22Rv1 (cell line): Measurements from ENCODE around the gene TMPRSS6.

Experiments used
- CTCF ChIP-seq: fragments of 450-650 bp; IDR thresholded peaks from 2 replicates; pipeline ENCODE4 v1.5.1; 2017; ENCODE audit warnings: mild to moderate bottlenecking
- ZFX ChIP-seq: fragments of 450-650 bp; IDR thresholded peaks from 2 replicates; pipeline ENCODE4 v1.6.1; 2017; ENCODE audit warnings: antibody characterized with exemption, borderline replicate concordance

DNA sequence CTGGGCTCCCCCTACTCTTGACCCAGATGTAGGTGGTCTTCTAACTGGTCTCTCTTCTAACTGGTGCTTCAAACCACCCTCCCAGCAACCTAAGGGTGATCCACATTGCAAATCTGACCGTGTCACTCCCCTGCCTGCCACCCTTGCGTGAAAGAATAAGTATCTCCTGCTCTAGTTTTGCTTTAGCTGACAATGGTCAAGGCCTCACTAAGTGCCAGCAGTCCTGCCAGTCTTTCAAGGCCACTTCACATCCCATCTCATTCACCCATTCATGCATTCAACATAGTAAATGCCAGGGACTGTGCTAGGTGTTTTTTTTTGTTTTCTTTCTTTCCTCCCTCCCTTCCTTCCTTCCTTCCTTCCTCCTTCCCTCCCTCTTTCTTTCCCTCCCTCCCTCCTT, 60.3 kb downstream of the TMPRSS6 start:
- TF ChIP-seq CTCF (no peak), ZFX (no peak)
